HG02798 (cell line): Measurements from ENCODE around the gene PVALB.
A peak's percentile ranks its signal among the peaks of the same experiment; 100 is the strongest.

ENCODE experiments used
- ATAC-seq: cut with Tn5 transposase; IDR thresholded peaks from one replicate; pipeline ENCODE4 v1.9.1; 2021; ENCODE audit warnings: mild to moderate bottlenecking; ENCODE audit not compliant: unreplicated experiment, poor library complexity

Gene PVALB

GRCh38 chr22:36815558-36816338 lies 1.1 kb downstream of the PVALB start:
- ATAC-seq = no peak

GRCh38 chr22:36814801-36815200 lies 2.0 kb downstream of the PVALB start:
- ATAC-seq = no peak

- ATAC-seq = no peak
Observed at GRCh38 chr22:36811094-36811800, 5.6 kb downstream of the PVALB start.

GRCh38 chr22:36809351-36809750 lies 7.5 kb downstream of the PVALB start:
- no peak for ATAC-seq

- no peak for ATAC-seq
Observed at GRCh38 chr22:36808721-36809344, 8.0 kb downstream of the PVALB start.

- ATAC-seq = no peak
Observed at GRCh38 chr22:36807627-36808026, 9.2 kb downstream of the PVALB start.

- no peak for ATAC-seq
Observed at GRCh38 chr22:36806835-36807234, 10.0 kb downstream of the PVALB start.

- ATAC-seq = no peak
Observed at GRCh38 chr22:36803358-36803757, 13.5 kb downstream of the PVALB start.

GRCh38 chr22:36798674-36799066 lies 18.2 kb downstream of the PVALB start:
- no peak for ATAC-seq

GRCh38 chr22:36797911-36798673 lies 18.7 kb downstream of the PVALB start:
- ATAC-seq = no peak

- no peak for ATAC-seq
Observed at GRCh38 chr22:36797374-36797773, 19.5 kb downstream of the PVALB start.

GRCh38 chr22:36796552-36797175 lies 20.2 kb downstream of the PVALB start:
- ATAC-seq = no peak

- ATAC-seq = no peak
Observed at GRCh38 chr22:36795633-36796032, 21.2 kb downstream of the PVALB start.

GRCh38 chr22:36790648-36791047 lies 26.2 kb downstream of the PVALB start:
- no peak for ATAC-seq

GRCh38 chr22:36787204-36787988 lies 29.4 kb downstream of the PVALB start:
- no peak for ATAC-seq

- ATAC-seq = no peak
Observed at GRCh38 chr22:36783743-36784142, 33.1 kb downstream of the PVALB start.

- peak; percentile 83 for ATAC-seq
Observed at GRCh38 chr22:36781656-36782627, 34.9 kb downstream of the PVALB start.

GRCh38 chr22:36778020-36778419 lies 38.8 kb downstream of the PVALB start:
- no peak for ATAC-seq
